Natural killer cell (primary cell): ENCODE results near the gene TNS4. TPM values are rescaled to one million over a fixed set of nuclear protein-coding genes. Genes with fewer than 3 reads are reported as not detected.

Source experiments
- ATAC-seq, 3 donors: fragments of 150-1000 bp in 2 of 3; fragments of 200-7000 bp in 1 of 3; cut with Tn5 transposase; 1 replicate in 1 of 3; 2 replicates in 2 of 3; pipeline ENCODE4 v1.10.0; 2021; ENCODE audit warnings: mild to moderate bottlenecking in 2 of 3, moderate library complexity in 2 of 3
- DNase-seq, 2 donors: peaks; one replicate each; pipeline versions ENCODE4 v3.0.0 to v3.0.0-alpha.2; 2013 to 2021; ENCODE audit warnings: mixed read lengths in 1 of 2
- H3K27ac ChIP-seq: one replicate; pipeline ENCODE4 v1.5.1; 2013; ENCODE audit warnings: mild to moderate bottlenecking, low read length
- H3K27me3 ChIP-seq: one replicate; pipeline ENCODE4 v1.6.1; 2013; ENCODE audit warnings: low read length; ENCODE audit not compliant: control insufficient read depth, insufficient read depth
- H3K36me3 ChIP-seq: one replicate; pipeline ENCODE4 v1.6.1; 2013; ENCODE audit warnings: low read length; ENCODE audit not compliant: control insufficient read depth, insufficient read depth
- H3K4me1 ChIP-seq: one replicate; pipeline ENCODE4 v1.6.1; 2013; ENCODE audit warnings: low read length; ENCODE audit not compliant: control insufficient read depth, insufficient read depth
- H3K4me3 ChIP-seq: one replicate; pipeline ENCODE4 v1.5.1; 2013; ENCODE audit warnings: low read length
- H3K9me3 ChIP-seq: one replicate; pipeline ENCODE4 v1.6.1; 2013; ENCODE audit warnings: low read length; ENCODE audit not compliant: control insufficient read depth, insufficient read depth
- H3K27ac Mint-ChIP-seq, 2 donors: one replicate each; pipeline ENCODE4 v1.8.0; 2022; ENCODE audit warnings: mild to moderate bottlenecking in 2 of 2, mixed read lengths in 2 of 2, moderate library complexity in 1 of 2
- H3K27me3 Mint-ChIP-seq, 2 donors: one replicate each; pipeline ENCODE4 v1.8.0; 2022; ENCODE audit warnings: low read depth in 2 of 2, mixed read lengths in 2 of 2
- H3K36me3 Mint-ChIP-seq: one replicate; pipeline ENCODE4 v1.8.0; 2022; ENCODE audit warnings: mixed read lengths
- H3K4me1 Mint-ChIP-seq, 2 donors: one replicate each; pipeline ENCODE4 v1.8.0; 2022; ENCODE audit warnings: mixed read lengths in 2 of 2
- H3K4me3 Mint-ChIP-seq: one replicate; pipeline ENCODE4 v1.8.0; 2022; ENCODE audit warnings: mild to moderate bottlenecking, moderate library complexity, mixed read lengths
- H3K9me3 Mint-ChIP-seq, 2 donors: one replicate each; pipeline ENCODE4 v1.8.0; 2022; ENCODE audit warnings: mixed read lengths in 2 of 2
- CTCF ChIP-seq: fragments of 200-600 bp; IDR thresholded peaks from one replicate; pipeline ENCODE4 v1.8.0; 2022; ENCODE audit warnings: antibody characterized with exemption
- WGBS: methylation state at CpG from one replicate; pipeline ENCODE4 v1.1.7; 2013; ENCODE audit warnings: missing lambda C conversion rate; ENCODE audit not compliant: insufficient coverage; 5-methylcytosine and 5-hydroxymethylcytosine counted together
- intact Hi-C: fragments of 100-400 bp; cut with micrococcal nuclease; formaldehyde crosslinking; loops from one replicate; pipeline ENCODE4 v1.14.2; 2022
- total RNA-seq, 4 donors: library from RNA; stranded (reverse); fragments of 120-200 nt in 1 of 4; gene quantifications; one replicate each; pipeline versions ENCODE4 v1.2.3 to v1.2.4, GENCODE V29; 2013 to 2022

Gene TNS4, protein sequence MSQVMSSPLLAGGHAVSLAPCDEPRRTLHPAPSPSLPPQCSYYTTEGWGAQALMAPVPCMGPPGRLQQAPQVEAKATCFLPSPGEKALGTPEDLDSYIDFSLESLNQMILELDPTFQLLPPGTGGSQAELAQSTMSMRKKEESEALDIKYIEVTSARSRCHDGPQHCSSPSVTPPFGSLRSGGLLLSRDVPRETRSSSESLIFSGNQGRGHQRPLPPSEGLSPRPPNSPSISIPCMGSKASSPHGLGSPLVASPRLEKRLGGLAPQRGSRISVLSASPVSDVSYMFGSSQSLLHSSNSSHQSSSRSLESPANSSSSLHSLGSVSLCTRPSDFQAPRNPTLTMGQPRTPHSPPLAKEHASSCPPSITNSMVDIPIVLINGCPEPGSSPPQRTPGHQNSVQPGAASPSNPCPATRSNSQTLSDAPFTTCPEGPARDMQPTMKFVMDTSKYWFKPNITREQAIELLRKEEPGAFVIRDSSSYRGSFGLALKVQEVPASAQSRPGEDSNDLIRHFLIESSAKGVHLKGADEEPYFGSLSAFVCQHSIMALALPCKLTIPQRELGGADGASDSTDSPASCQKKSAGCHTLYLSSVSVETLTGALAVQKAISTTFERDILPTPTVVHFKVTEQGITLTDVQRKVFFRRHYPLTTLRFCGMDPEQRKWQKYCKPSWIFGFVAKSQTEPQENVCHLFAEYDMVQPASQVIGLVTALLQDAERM
- total RNA-seq, result 1 to 10 TPM in 1 of 3 donors, under 1 TPM in 2; 0.65 to 1.8 (median 0.94) TPM
- total RNA-seq (2013), result 0.95 TPM

- Histone ChIP-seq H3K36me3 (no peaks in the 10 kb centered on the region), H3K4me1 (no peaks in the 10 kb centered on the region), H3K27ac (no peak within 1 kb of the TSS), H3K27me3 (no peaks in the 10 kb centered on the region), H3K9me3 (no peaks in the 10 kb centered on the region), H3K4me3 (no peak within 1 kb of the TSS)
- Mint-ChIP-seq H3K36me3 (no peaks in the 10 kb centered on the region), H3K27ac (no peak within 1 kb of the TSS), H3K9me3 (no peaks in the 10 kb centered on the region), H3K27me3 (peaks cover 7 to 14% of the 10 kb centered on the region in 2 donors), H3K4me3 (no peak within 1 kb of the TSS), H3K4me1 (peaks cover 0 to 15% of the 10 kb centered on the region in 2 donors)
- intact Hi-C loops, result no loop called here
- no peak for DNase-seq
- ATAC-seq, result no peak
- TF ChIP-seq CTCF, result no peak
- WGBS, result 94% methylated on average over 7 of the region's 7 CpGs
These were observed at the start of gene TNS4 for GRCh38 chr17:40501499-40501911. Gene TNS4 (minus strand): TSS chr17:40501623. CDS start chr17:40496425, 5,198 bp downstream.

GRCh38 chr17:40550608-40551007 lies 49.2 kb upstream of the TNS4 start:
- Mint-ChIP-seq H3K36me3 (no peaks in the 10 kb centered on the region), H3K4me3 (no peak overlapping the region), H3K4me1 (peaks cover 17 to 27% of the 10 kb centered on the region in 2 donors), H3K9me3 (no peaks in the 10 kb centered on the region), H3K27me3 (peaks cover 0 to 14% of the 10 kb centered on the region in 2 donors), H3K27ac (no peak overlapping the region)
- ATAC-seq (no peak), DNase-seq (peak in 1 of 2 donors; percentile 35)
- H3K4me1 ChIP-seq, result peaks cover 80% of the 10 kb centered on the region
- H3K27me3 ChIP-seq, result no peaks in the 10 kb centered on the region
- no peaks in the 10 kb centered on the region for H3K9me3 ChIP-seq
- no peak overlapping the region for H3K4me3 ChIP-seq
- H3K36me3 ChIP-seq, result peaks cover 4% of the 10 kb centered on the region
- intact Hi-C loops, result no loop called here
- TF ChIP-seq CTCF, result no peak
- 90% methylated on average over 8 of the region's 8 CpGs for WGBS
- no peak overlapping the region for H3K27ac ChIP-seq

DNA sequence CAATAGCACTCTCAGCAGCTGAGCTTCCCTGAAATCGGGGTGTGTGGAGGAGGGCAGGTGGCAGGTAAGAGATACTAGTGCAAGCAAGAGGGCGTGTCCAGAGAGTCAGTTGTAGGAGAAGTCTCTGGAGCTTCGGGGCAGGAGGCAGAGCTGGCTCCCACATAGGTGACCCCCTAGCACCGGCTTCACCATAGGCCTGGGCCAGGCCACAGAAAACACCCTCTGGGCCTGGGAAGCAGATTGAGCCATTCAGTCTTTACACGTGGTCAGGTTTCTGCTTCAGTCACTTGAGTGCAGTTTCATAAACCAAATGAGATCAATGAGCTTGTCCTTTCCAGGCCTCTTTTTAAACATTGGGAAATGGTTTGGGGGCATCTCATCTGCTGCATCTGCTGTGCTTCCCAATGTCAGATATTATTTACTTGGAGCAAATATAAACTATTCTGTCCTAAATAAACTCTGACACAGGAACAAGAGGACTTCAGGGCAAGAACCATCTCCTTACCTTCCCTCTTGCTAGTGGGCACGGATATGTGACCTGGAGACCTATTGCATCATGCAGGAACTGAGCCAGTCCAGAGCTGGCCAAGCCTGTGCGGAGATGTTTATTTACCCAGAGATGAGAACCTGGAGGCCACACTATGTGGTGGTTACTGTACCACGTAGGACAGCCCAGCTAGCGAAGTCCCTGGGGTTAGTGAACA lies 47.7 kb upstream of the TNS4 start:
- DNase-seq (peak in 1 of 2 donors; percentile 8), ATAC-seq (no peak)
- Histone ChIP-seq H3K27ac (no peak overlapping the region), H3K36me3 (no peaks in the 10 kb centered on the region), H3K9me3 (no peaks in the 10 kb centered on the region), H3K4me1 (peaks cover 72% of the 10 kb centered on the region), H3K4me3 (no peak overlapping the region), H3K27me3 (no peaks in the 10 kb centered on the region)
- intact Hi-C loops, result no loop called here
- no peaks in the 10 kb centered on the region for H3K9me3 Mint-ChIP-seq
- no peak for TF ChIP-seq CTCF
- H3K4me3 Mint-ChIP-seq, result no peak overlapping the region
- 64% methylated on average over 9 of the region's 9 CpGs for WGBS
- peaks cover 4 to 14% of the 10 kb centered on the region in 2 donors for H3K27me3 Mint-ChIP-seq
- no peaks in the 10 kb centered on the region for H3K36me3 Mint-ChIP-seq
- peaks cover 12 to 20% of the 10 kb centered on the region in 2 donors for H3K4me1 Mint-ChIP-seq
- no peak overlapping the region for H3K27ac Mint-ChIP-seq
